Thyroid gland (tissue), 4 donors: ENCODE results near the gene SPON1.

Experiments
- CTCF ChIP-seq, 6 experiments: fragments of 200-600 bp in 3 of 6; fragments of 450-650 bp in 3 of 6; sonication (generic) in 3 of 6; IDR thresholded peaks; one replicate each; pipeline ENCODE4 v1.5.1; 2016 to 2019; ENCODE audit warnings: antibody characterized with exemption in 6 of 6, mild to moderate bottlenecking in 2 of 6, inconsistent platforms in 1 of 6, moderate library complexity in 1 of 6
- POLR2A ChIP-seq, 2 donors: fragments of 450-650 bp; IDR thresholded peaks; one replicate each; pipeline ENCODE4 v1.6.1; 2017; ENCODE audit warnings: antibody characterized with exemption in 2 of 2, mild to moderate bottlenecking in 2 of 2, moderate library complexity in 1 of 2

DNA sequence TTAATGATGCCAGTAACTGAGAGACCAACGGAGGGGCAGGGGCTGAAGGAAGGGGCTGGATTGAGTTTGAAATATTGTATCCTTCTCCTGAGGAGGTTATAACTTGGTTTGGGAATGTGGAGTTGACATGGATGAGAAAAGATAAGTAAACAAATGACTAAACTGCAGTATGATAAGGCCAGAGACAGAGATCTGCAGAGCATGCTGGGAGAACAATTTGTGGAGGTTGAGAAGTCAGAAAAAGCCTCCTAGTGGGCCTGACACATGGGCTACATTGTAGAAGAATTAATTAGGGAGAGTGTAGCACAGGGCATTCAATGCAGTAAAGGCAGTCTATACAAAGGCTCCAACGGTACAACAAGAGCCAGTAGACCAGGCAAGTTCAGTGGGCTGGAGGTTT is 55.9 kb downstream of the SPON1 start:
- TF ChIP-seq CTCF (IDR thresholded peaks at IDR 0.05), result no peak
- TF ChIP-seq POLR2A (IDR thresholded peaks at IDR 0.05), result no peak
